ENCODE measurements around the gene FAM117B. TPM values are rescaled to one million over a fixed set of nuclear protein-coding genes. Genes with fewer than 3 reads are reported as not detected.
A peak's percentile ranks its signal among the peaks of the same experiment; 100 is the strongest.

FAM117B gene
- total RNA-seq, 2 donors from 2014 or later: 1.5 to 3.0 TPM

GRCh38 chr2:202764991-202765390 is 130.2 kb downstream of the FAM117B start:
- no peak for ATAC-seq
- Mint-ChIP-seq H3K27me3 (no peaks in the 10 kb centered on the region), H3K27ac (no peak overlapping the region), H3K4me1 (ENCODE audit: low read depth in 2 of 2) (peaks cover 6 to 7% of the 10 kb centered on the region in 2 donors), H3K9me3 (no peaks in the 10 kb centered on the region), H3K36me3 (no peaks in the 10 kb centered on the region), H3K4me3 (no peak overlapping the region)
- no peak for DNase-seq (ENCODE audit: low spot score)

GRCh38 chr2:202765436-202765835 is 130.7 kb downstream of the FAM117B start:
- Mint-ChIP-seq H3K36me3 (no peaks in the 10 kb centered on the region), H3K27me3 (no peaks in the 10 kb centered on the region), H3K9me3 (no peaks in the 10 kb centered on the region), H3K4me3 (no peak overlapping the region), H3K27ac (no peak overlapping the region), H3K4me1 (ENCODE audit: low read depth in 2 of 2) (peaks cover 6 to 7% of the 10 kb centered on the region in 2 donors)
- DNase-seq (ENCODE audit: low spot score) (no peak), ATAC-seq (peak in 1 of 2 donors; percentile 48)

GRCh38 chr2:202768273-202768672 is 133.5 kb downstream of the FAM117B start:
- no peaks in the 10 kb centered on the region for H3K4me1 Mint-ChIP-seq (ENCODE audit: low read depth in 2 of 2)
- no peak for ATAC-seq

GRCh38 chr2:202769201-202769600 is 134.4 kb downstream of the FAM117B start:
- no peak for DNase-seq (ENCODE audit: low spot score)
- no peak overlapping the region for H3K4me3 Mint-ChIP-seq
- H3K4me1 Mint-ChIP-seq (ENCODE audit: low read depth in 2 of 2): no peaks in the 10 kb centered on the region
- H3K36me3 Mint-ChIP-seq: no peaks in the 10 kb centered on the region
- ATAC-seq: no peak
- no peak overlapping the region for H3K27ac Mint-ChIP-seq
- no peaks in the 10 kb centered on the region for H3K27me3 Mint-ChIP-seq
- H3K9me3 Mint-ChIP-seq: no peaks in the 10 kb centered on the region

More at GRCh38 chr2:202768273-202768672, 133.5 kb downstream of the FAM117B start:
- Mint-ChIP-seq H3K36me3 (no peaks in the 10 kb centered on the region), H3K27me3 (no peaks in the 10 kb centered on the region), H3K9me3 (no peaks in the 10 kb centered on the region), H3K27ac (no peak overlapping the region), H3K4me3 (no peak overlapping the region)
- DNase-seq (ENCODE audit: low spot score): no peak

GRCh38 chr2:202771336-202771735 is 136.6 kb downstream of the FAM117B start:
- H3K9me3 Mint-ChIP-seq: no peaks in the 10 kb centered on the region
- H3K27ac Mint-ChIP-seq: no peak overlapping the region
- DNase-seq (ENCODE audit: low spot score) (no peak), ATAC-seq (no peak)
- H3K27me3 Mint-ChIP-seq: no peaks in the 10 kb centered on the region
- H3K4me1 Mint-ChIP-seq (ENCODE audit: low read depth in 2 of 2): no peaks in the 10 kb centered on the region
- H3K4me3 Mint-ChIP-seq: no peak overlapping the region
- no peaks in the 10 kb centered on the region for H3K36me3 Mint-ChIP-seq

- Mint-ChIP-seq H3K9me3 (no peaks in the 10 kb centered on the region), H3K4me1 (ENCODE audit: low read depth in 2 of 2) (no peaks in the 10 kb centered on the region), H3K27ac (no peak overlapping the region), H3K4me3 (no peak overlapping the region), H3K36me3 (no peaks in the 10 kb centered on the region), H3K27me3 (no peaks in the 10 kb centered on the region)
- no peak for ATAC-seq
- DNase-seq (ENCODE audit: low spot score): no peak
Observed at GRCh38 chr2:202771741-202772460, 137.1 kb downstream of the FAM117B start.

GRCh38 chr2:202773301-202773973 is 138.7 kb downstream of the FAM117B start:
- Mint-ChIP-seq H3K27ac (no peak overlapping the region), H3K4me3 (no peak overlapping the region), H3K9me3 (no peaks in the 10 kb centered on the region), H3K4me1 (ENCODE audit: low read depth in 2 of 2) (no peaks in the 10 kb centered on the region), H3K36me3 (no peaks in the 10 kb centered on the region), H3K27me3 (no peaks in the 10 kb centered on the region)
- ATAC-seq (no peak), DNase-seq (ENCODE audit: low spot score) (no peak)

- no peak overlapping the region for H3K27ac Mint-ChIP-seq
- H3K36me3 Mint-ChIP-seq: no peaks in the 10 kb centered on the region
- no peaks in the 10 kb centered on the region for H3K27me3 Mint-ChIP-seq
- no peak for DNase-seq (ENCODE audit: low spot score)
- no peak overlapping the region for H3K4me3 Mint-ChIP-seq
- H3K4me1 Mint-ChIP-seq (ENCODE audit: low read depth in 2 of 2): no peaks in the 10 kb centered on the region
- ATAC-seq: peak in 1 of 2 donors; percentile 36
- no peaks in the 10 kb centered on the region for H3K9me3 Mint-ChIP-seq
Observed at GRCh38 chr2:202774104-202774503, 139.3 kb downstream of the FAM117B start.

GRCh38 chr2:202778217-202778616 is 143.4 kb downstream of the FAM117B start:
- Mint-ChIP-seq H3K27me3 (no peaks in the 10 kb centered on the region), H3K9me3 (no peaks in the 10 kb centered on the region), H3K4me3 (no peak overlapping the region), H3K4me1 (ENCODE audit: low read depth in 2 of 2) (peaks cover 3 to 4% of the 10 kb centered on the region in 2 donors), H3K27ac (no peak overlapping the region), H3K36me3 (no peaks in the 10 kb centered on the region)
- DNase-seq (ENCODE audit: low spot score): no peak
- ATAC-seq: no peak

GRCh38 chr2:202780514-202781021 is 145.8 kb downstream of the FAM117B start:
- H3K4me1 Mint-ChIP-seq (ENCODE audit: low read depth in 2 of 2): peaks cover 3 to 4% of the 10 kb centered on the region in 2 donors
- H3K36me3 Mint-ChIP-seq: no peaks in the 10 kb centered on the region
- ATAC-seq (peak; percentile 88 to 94), DNase-seq (ENCODE audit: low spot score) (no peak)
- H3K27me3 Mint-ChIP-seq: no peaks in the 10 kb centered on the region
- H3K9me3 Mint-ChIP-seq: no peaks in the 10 kb centered on the region
- no peak overlapping the region for H3K27ac Mint-ChIP-seq
- H3K4me3 Mint-ChIP-seq: no peak overlapping the region

GRCh38 chr2:202782940-202783558 is 148.3 kb downstream of the FAM117B start:
- Mint-ChIP-seq H3K4me3 (no peak overlapping the region), H3K9me3 (no peaks in the 10 kb centered on the region), H3K27ac (no peak overlapping the region), H3K27me3 (no peaks in the 10 kb centered on the region), H3K4me1 (ENCODE audit: low read depth in 2 of 2) (peaks cover 3 to 4% of the 10 kb centered on the region in 2 donors), H3K36me3 (no peaks in the 10 kb centered on the region)
- ATAC-seq: no peak
- DNase-seq (ENCODE audit: low spot score): no peak

- Mint-ChIP-seq H3K36me3 (no peaks in the 10 kb centered on the region), H3K27me3 (no peaks in the 10 kb centered on the region), H3K4me3 (no peak overlapping the region), H3K4me1 (ENCODE audit: low read depth in 2 of 2) (no peaks in the 10 kb centered on the region), H3K27ac (no peak overlapping the region), H3K9me3 (no peaks in the 10 kb centered on the region)
- DNase-seq (ENCODE audit: low spot score): no peak
- ATAC-seq: no peak
Observed at GRCh38 chr2:202786842-202787241, 152.1 kb downstream of the FAM117B start.

GRCh38 chr2:202790676-202791075 is 155.9 kb downstream of the FAM117B start:
- no peak for DNase-seq (ENCODE audit: low spot score)
- H3K27me3 Mint-ChIP-seq: no peaks in the 10 kb centered on the region
- no peak overlapping the region for H3K27ac Mint-ChIP-seq
- ATAC-seq: no peak
- no peaks in the 10 kb centered on the region for H3K4me1 Mint-ChIP-seq (ENCODE audit: low read depth in 2 of 2)
- no peaks in the 10 kb centered on the region for H3K36me3 Mint-ChIP-seq
- no peaks in the 10 kb centered on the region for H3K9me3 Mint-ChIP-seq
- H3K4me3 Mint-ChIP-seq: no peak overlapping the region

GRCh38 chr2:202797944-202798343 is 163.2 kb downstream of the FAM117B start:
- ATAC-seq: no peak

More at GRCh38 chr2:202797944-202798343, 163.2 kb downstream of the FAM117B start:
- Mint-ChIP-seq H3K9me3 (peaks cover 3% of the 10 kb centered on the region), H3K27me3 (no peaks in the 10 kb centered on the region), H3K36me3 (peaks cover 10% of the 10 kb centered on the region), H3K4me1 (ENCODE audit: low read depth in 2 of 2) (no peaks in the 10 kb centered on the region), H3K4me3 (no peak overlapping the region), H3K27ac (no peak overlapping the region)
- no peak for DNase-seq (ENCODE audit: low spot score)
